ENCODE data around the gene DBP.
"Not testable (repeated sequence)": the region's sequence is repeated elsewhere in the genome, so short reads cannot be mapped to it uniquely, and the experiment has no call there.

DBP gene

GRCh38 chr19:48636859-48637448, at the start of gene DBP:
TSS of gene DBP (minus strand) at chr19:48637379. CDS start at chr19:48636994, 385 bp downstream.
- peak; percentile 74 for DNase-seq

GRCh38 chr19:48686637-48687036, 49.5 kb upstream of the DBP start:
- DNase-seq: not testable (repeated sequence)

GRCh38 chr19:48686088-48686487, 48.9 kb upstream of the DBP start:
- no peak for DNase-seq

- DNase-seq: no peak
These were observed 48.4 kb upstream of the DBP start for GRCh38 chr19:48685583-48685982.

- DNase-seq: peak; percentile 48
These were observed 46.2 kb upstream of the DBP start for GRCh38 chr19:48683349-48683748.

- no peak for DNase-seq
These were observed 43.9 kb upstream of the DBP start for GRCh38 chr19:48681127-48681470.

GRCh38 chr19:48680436-48681126, 43.4 kb upstream of the DBP start:
- DNase-seq: no peak

GRCh38 chr19:48680006-48680405, 42.8 kb upstream of the DBP start:
- DNase-seq: not testable (repeated sequence)

GRCh38 chr19:48678201-48678600, 41.0 kb upstream of the DBP start:
- no peak for DNase-seq

- DNase-seq: peak; percentile 63
These were observed 39.7 kb upstream of the DBP start for GRCh38 chr19:48676887-48677286.

GRCh38 chr19:48676487-48676886, 39.3 kb upstream of the DBP start:
- DNase-seq: no peak

- DNase-seq: peak; percentile 79
These were observed 38.0 kb upstream of the DBP start for GRCh38 chr19:48674921-48675824.

- no peak for DNase-seq
These were observed 37.1 kb upstream of the DBP start for GRCh38 chr19:48674216-48674809.

GRCh38 chr19:48673436-48674100, 36.4 kb upstream of the DBP start:
- DNase-seq: no peak

- DNase-seq: no peak
These were observed 35.8 kb upstream of the DBP start, which contains the start of gene NTN5 for GRCh38 chr19:48672994-48673393. TSS of gene NTN5 (minus strand) at chr19:48673017. CDS start at chr19:48670986, 2,031 bp downstream.

GRCh38 chr19:48671446-48671995, 34.3 kb upstream of the DBP start:
- DNase-seq: no peak

- no peak for DNase-seq
These were observed 33.7 kb upstream of the DBP start for GRCh38 chr19:48670699-48671445.

- no peak for DNase-seq
These were observed 32.9 kb upstream of the DBP start for GRCh38 chr19:48669903-48670668.

- DNase-seq: no peak
These were observed 31.6 kb upstream of the DBP start for GRCh38 chr19:48668761-48669160.

GRCh38 chr19:48668332-48668731, 31.2 kb upstream of the DBP start:
- no peak for DNase-seq

- DNase-seq: no peak
These were observed 28.6 kb upstream of the DBP start for GRCh38 chr19:48665786-48666185.
